KOPT-K1 (cell line): ENCODE measurements around the gene C6orf58.

Experiments used
- H3K27ac ChIP-seq: fragments of 200-600 bp; sonication (generic); 2 replicates; pipeline ENCODE4 v1.5.1; 2016; ENCODE audit warnings: antibody characterized with exemption, mild to moderate bottlenecking, low read depth, low read length; ENCODE audit not compliant: poor library complexity, severe bottlenecking
- H3K36me3 ChIP-seq: fragments of 200-600 bp; sonication (generic); 2 replicates; pipeline ENCODE4 v1.5.1; 2017; ENCODE audit warnings: antibody characterized with exemption, mild to moderate bottlenecking, low read length, moderate library complexity; ENCODE audit not compliant: insufficient read depth
- H3K9me3 ChIP-seq: fragments of 200-600 bp; sonication (generic); 2 replicates; pipeline ENCODE4 v1.5.1; 2017; ENCODE audit warnings: antibody characterized with exemption, low read length, mild to moderate bottlenecking; ENCODE audit not compliant: insufficient read depth, poor library complexity, severe bottlenecking

C6orf58 gene

DNA sequence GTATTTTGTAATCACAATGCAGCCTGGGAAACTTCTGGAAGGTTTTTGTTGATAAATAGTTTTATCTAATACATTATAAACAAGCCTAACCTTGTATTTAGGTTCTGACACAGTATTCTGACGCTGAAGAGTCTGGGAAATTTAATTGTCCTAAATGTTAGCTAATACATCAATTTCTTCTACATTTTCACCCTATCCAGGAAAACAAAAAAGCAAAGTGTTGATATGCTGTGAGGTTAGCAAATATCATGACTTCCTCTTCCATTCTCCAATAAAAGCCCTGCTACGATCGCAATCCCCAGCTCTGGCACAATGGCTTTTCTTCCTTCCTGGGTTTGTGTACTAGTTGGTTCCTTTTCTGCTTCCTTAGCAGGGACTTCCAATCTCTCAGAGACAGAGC, at the start of gene C6orf58:
C6orf58 (plus strand) TSS at position 301 of the 400 bp plus-strand sequence; CDS start at position 313, 12 bp downstream.
- H3K36me3 ChIP-seq = no peaks in the 10 kb centered on the region
- no peaks in the 10 kb centered on the region for H3K9me3 ChIP-seq
- no peak within 1 kb of the TSS for H3K27ac ChIP-seq

DNA sequence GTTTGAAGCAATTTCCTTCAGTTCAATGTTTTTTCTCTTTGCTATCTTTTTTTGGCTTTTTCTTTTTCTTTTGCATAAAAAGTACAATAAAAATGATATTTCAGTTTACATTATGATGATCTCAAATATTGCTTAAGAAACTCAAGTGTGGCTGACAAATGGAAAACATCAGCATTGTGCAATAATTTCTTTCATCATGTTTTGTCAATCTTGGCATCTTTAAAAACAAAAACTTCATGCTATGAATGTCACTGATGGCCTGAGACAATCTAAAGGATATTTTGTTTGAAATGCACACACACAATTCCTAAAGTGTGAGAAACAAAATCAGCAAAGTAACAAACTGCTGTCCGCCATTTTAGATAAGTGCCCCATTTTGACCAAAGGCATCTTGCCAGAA, 44.0 kb upstream of the C6orf58 start:
- H3K9me3 ChIP-seq = no peaks in the 10 kb centered on the region
- no peak overlapping the region for H3K27ac ChIP-seq
- no peaks in the 10 kb centered on the region for H3K36me3 ChIP-seq

DNA sequence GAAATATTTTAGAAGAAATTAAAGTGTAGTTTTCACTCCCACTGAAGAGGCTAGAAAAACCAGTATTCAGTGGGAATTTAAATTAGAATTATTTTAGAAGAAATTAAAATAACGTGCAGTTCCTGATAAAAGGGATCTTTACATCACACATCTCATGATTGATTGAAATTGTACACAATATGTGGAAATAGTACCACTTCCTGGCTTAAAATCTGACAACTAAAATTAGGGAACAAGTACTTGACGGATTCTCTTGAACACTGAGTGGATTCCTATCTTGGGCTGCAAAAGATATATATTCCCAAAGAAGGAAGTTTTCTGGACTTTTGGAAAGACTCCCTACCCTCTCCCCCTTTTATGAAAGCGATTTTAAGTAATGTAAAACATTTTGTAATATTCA, 43.2 kb upstream of the C6orf58 start:
- H3K9me3 ChIP-seq = no peaks in the 10 kb centered on the region
- H3K27ac ChIP-seq = no peak overlapping the region
- H3K36me3 ChIP-seq = no peaks in the 10 kb centered on the region

DNA sequence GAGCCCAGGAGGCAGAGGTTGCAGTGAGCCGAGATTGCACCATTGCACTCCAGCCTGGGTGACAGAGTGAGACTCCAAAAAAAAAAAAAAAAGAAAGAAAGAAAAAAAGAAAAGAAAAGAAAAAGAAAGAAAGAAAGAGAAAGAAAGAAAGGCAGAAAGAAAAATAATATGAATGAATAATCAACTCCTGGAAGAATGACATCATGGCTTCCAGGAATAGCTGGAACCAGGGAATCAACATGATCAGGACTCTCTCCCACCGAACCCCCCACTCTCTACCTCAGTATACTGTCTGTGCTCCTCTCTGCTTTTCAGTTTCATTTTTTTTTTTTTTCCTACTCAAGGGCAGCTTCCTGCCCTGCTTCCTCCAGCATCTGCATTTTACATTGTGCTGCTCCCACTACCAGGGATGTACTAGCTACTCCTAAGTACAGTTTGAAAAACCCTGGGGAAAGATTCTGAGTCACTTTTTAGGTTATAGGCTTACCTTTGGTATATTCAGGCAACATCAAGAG, 38.2 kb upstream of the C6orf58 start:
- no peak overlapping the region for H3K27ac ChIP-seq
- H3K9me3 ChIP-seq = no peaks in the 10 kb centered on the region
- no peaks in the 10 kb centered on the region for H3K36me3 ChIP-seq

DNA sequence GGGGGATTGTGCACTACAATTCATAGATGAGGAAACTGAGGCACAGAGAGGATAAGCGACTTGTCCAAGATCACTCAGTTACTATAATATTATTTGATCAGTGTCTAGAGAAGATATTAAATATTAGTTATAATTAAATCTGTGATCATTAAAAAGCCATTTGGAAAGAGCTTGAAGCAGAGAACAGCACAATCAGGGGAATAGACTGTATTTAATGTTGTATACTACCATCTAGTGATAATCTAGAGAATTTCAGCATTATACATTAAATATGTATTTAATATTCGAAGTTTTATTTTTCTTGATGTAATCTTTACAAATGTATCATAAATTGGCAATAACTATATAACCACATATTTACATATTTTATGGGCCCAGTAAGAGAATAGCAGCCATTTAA, 37.7 kb upstream of the C6orf58 start:
- H3K9me3 ChIP-seq = no peaks in the 10 kb centered on the region
- H3K36me3 ChIP-seq = no peaks in the 10 kb centered on the region
- no peak overlapping the region for H3K27ac ChIP-seq

DNA sequence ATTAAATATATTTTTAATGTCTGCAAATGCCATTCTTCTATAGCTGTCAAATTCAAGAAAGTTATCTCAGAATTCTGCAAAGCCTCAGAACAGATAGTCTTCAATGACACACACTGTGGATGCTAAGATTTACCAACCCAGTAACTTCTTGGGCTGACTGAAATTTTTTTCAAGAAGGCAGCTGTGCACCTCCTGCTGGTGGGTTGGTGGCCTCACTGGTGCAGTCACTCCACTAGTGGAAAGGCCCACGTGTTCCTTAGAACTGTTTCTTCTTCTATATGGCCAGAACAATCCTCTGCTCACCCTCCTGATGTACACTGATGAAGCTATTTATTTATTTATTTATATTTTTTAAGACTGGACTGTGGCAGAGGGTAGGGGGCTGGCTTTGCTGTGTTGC, 29.8 kb upstream of the C6orf58 start:
- no peak overlapping the region for H3K27ac ChIP-seq

DNA sequence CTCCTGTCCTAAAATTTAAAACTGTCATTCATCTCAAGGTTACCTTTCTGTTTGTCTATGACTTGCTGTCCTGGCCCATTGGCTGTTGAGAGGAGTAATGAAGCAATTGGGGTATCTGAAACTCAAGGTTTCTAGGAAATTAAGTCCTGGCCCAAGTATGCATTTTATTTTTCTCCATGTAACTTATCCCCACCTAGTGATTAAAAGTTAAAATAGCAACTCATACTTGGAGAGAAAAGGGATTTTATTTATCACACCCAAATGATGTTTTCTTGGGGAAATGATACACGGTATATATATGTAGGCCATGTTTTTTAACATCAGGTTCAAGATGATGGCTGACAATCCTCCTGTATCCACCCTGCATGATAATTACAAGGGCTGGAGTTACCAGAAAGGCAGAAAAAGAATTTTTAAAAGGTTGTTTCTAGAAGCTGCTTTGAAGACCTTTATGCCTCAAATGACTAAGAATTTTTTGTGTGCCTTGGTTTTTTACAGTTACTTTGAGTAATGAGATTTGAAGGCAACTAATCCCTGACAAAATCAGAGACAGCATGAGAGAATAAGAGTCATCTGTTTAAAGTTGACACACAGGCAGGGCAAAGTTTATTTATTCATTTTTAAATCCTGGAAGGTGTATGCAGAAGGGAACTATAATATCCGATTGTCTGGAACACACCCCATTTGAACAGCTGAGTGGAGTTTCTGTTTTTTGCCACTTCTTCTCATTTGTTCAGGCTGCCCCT, 28.9 kb upstream of the C6orf58 start:
- Histone ChIP-seq H3K27ac (no peak overlapping the region), H3K9me3 (no peaks in the 10 kb centered on the region), H3K36me3 (no peaks in the 10 kb centered on the region)

More for the DNA sequence above, 29.8 kb upstream of the C6orf58 start:
- H3K9me3 ChIP-seq = no peaks in the 10 kb centered on the region
- H3K36me3 ChIP-seq = no peaks in the 10 kb centered on the region

DNA sequence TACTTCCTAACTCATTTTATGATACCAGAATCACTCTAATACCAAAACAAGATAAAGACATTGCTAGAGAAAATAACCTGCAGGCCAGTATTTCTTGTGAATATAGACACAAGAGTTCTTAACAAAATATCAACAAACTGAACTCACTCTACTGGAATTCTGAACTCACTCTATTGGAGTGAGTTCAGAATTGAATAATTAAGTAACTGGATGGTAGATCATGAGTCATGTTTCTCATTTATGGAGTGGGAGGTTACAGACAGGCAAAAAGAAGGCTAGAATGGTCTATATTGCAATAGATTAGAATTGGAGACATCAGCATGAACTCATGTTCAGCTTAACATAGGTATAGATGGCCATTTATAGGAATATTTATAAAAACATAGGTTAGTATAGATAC, 26.6 kb upstream of the C6orf58 start:
- Histone ChIP-seq H3K27ac (no peak overlapping the region), H3K36me3 (no peaks in the 10 kb centered on the region), H3K9me3 (no peaks in the 10 kb centered on the region)

DNA sequence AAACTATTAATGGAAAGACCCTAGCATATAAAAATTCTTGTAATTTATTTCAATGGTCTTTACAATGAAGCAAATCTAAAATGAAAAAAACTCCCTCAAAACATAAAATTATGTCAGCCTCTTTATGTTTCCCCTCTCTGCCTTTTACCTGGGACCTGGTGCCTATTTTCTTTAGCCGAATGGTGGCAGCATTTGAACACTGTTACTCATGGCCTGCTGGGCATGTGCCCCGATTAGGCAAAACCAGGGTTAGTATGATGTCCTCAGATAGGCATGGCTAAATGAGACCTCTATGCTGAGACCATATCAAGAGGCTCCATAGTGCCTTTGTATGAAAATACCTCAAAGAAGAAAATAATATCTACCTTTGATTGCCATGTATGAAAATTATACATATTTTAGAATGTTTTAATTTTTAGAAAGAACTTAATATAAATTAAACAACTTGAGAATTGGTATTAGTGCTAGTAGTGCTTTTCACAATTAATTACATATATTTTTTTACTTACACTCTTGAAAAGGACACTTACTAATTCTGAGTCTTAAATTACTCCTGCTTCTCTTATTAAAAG, 22.5 kb upstream of the C6orf58 start:
- H3K36me3 ChIP-seq = no peaks in the 10 kb centered on the region
- no peak overlapping the region for H3K27ac ChIP-seq
- no peaks in the 10 kb centered on the region for H3K9me3 ChIP-seq

DNA sequence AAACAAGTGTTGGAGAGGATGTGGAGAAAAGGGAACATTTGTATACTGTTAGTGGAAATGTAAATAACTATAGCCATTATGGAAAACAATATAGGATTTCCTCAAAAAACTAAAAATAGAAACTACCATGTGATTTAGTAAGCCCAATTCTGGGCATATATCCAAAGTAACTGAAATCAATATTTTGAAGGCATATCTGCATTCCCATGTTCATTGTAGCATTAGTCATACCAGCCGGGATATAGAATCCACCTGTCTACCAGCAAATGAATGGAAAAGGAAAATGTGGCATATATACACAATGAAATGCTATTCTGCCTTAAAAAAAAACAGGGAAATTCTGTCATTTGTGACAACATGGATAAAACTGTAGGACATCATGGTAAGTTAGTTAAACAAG, 15.3 kb upstream of the C6orf58 start:
- no peaks in the 10 kb centered on the region for H3K36me3 ChIP-seq
- H3K27ac ChIP-seq = no peak overlapping the region
- H3K9me3 ChIP-seq = no peaks in the 10 kb centered on the region

DNA sequence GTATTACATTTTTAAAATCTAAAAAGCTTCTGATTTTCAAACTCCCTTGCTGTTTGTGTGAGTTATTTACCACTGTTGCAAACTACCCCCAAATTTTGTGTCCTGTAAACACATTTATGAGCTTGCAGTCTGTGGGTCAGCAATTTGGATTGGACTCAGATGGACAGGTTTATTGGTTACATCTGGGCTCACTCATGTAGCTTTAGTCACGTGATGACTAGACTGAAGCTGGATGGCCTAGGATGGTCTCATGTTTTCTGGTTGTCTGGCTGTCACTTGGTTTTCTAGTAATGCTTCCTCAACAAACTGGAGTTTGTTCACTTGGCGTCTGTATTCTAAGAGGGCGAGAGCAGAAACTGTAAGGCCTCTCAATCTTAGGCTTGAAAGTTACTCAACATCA, 12.2 kb upstream of the C6orf58 start:
- no peak overlapping the region for H3K27ac ChIP-seq
- H3K9me3 ChIP-seq = no peaks in the 10 kb centered on the region
- no peaks in the 10 kb centered on the region for H3K36me3 ChIP-seq

DNA sequence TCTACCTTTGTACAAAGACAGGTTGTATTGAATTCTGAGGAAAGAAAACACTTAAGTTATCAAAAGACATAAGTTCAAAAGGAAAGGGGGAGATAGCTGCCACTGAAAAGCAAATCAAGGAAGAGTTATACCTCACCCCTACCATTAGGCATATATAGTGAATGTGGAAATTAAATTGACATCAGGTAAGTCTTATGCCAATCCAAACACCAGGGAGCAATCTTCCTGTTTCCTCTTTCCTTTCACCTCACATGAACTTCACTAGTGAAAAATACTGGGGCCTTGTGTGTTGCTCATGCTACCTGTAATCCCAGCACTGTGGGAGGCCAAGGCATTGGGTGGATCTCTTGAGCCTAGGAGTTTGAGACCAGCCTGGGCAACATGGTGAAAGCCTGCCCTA, 10.9 kb upstream of the C6orf58 start:
- no peaks in the 10 kb centered on the region for H3K36me3 ChIP-seq
- H3K27ac ChIP-seq = no peak overlapping the region
- no peaks in the 10 kb centered on the region for H3K9me3 ChIP-seq

DNA sequence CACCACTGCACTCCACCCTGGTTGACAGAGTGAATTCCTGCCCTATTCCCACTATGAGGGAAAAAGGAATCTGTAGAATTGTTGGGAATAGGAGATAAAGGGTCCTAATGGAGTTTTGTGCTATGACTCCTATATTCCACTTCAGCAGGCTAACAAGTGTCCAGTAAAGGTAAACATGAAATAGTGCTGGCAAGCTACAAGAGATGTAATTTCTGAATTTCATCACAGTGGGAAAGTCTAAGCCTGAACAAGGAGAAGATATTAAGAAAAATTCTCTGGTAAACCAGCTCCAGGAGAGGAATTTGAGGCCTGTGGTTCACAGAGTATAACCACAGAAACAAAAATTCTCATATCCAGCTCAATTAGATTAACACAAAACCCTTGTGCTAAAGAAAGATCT, 10.3 kb upstream of the C6orf58 start:
- H3K9me3 ChIP-seq = no peaks in the 10 kb centered on the region
- H3K27ac ChIP-seq = no peak overlapping the region
- H3K36me3 ChIP-seq = no peaks in the 10 kb centered on the region

DNA sequence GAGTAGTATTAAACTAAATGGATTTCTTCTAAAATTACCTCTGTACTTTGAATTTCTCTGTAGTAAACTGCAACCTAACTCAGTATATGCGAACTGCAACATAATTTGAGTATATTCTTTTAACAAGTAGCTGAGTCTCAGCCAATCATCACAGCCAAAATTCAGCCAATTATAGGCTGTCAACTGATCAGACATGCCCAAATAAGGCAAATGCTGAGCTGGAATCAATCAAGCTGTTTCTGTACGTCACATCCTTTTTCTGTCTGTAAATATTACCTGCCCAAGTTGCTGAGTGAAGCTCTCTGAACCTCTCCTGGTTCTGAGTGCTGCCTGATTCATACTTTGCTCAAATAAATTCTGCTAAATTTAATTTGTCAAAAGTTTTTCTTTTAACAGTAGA, 9.5 kb upstream of the C6orf58 start:
- no peaks in the 10 kb centered on the region for H3K36me3 ChIP-seq

DNA sequence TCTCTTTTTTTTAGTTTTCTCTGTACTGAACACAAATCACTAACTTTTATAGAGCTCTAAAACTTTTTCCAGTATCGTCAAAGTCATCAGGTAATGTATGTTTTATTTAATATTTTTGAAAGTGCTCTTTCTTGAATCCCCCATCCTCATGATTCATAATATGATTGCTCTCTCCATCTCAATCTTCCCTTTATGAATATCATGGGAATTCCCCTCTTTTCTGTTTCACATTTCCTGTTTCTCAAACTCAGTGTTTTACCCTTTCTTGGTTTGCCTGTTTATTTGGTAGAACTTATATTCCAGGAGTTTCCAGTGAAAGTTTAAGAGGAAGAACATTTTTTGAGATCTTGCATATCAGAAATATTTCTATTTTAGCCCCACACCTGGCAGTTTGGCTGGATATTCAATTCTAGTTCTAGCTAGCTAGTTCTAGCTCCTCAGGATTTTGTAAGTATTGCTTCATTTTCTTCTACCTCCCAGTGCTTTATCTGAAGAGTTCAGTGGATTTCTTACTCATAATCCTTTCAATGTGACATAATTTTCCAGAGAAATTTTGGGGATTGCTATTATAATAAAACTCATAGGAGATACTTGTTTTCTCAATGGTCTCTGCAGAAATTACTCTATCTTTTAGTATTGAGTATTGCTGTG, 6.1 kb upstream of the C6orf58 start:
- Histone ChIP-seq H3K36me3 (no peaks in the 10 kb centered on the region), H3K27ac (no peak overlapping the region), H3K9me3 (no peaks in the 10 kb centered on the region)

More for the DNA sequence above, 9.5 kb upstream of the C6orf58 start:
- Histone ChIP-seq H3K27ac (no peak overlapping the region), H3K9me3 (no peaks in the 10 kb centered on the region)
